ENCODE results near the gene SMAP2. TPM values are rescaled to one million over a fixed set of nuclear protein-coding genes. Genes with fewer than 3 reads are reported as not detected.
A peak's percentile ranks its signal among the peaks of the same experiment; 100 is the strongest.
"Not testable (repeated sequence)": the region's sequence is repeated elsewhere in the genome, so short reads cannot be mapped to it uniquely, and the experiment has no call there.

Gene SMAP2
- total and polyA plus RNA-seq, 4 donors, result 10.4 to 42.2 (median 35.1) TPM

- H3K27ac ChIP-seq (ENCODE audit: low read depth in 1 of 2, low read length in 2 of 2); H3K4me3 ChIP-seq (ENCODE audit: low read length in 2 of 2); ATAC-seq (ENCODE audit: low FRiP score); DNase-seq; H3K9me3 ChIP-seq (ENCODE audit: control insufficient read depth, low read length); H3K36me3 ChIP-seq (ENCODE audit: control insufficient read depth in 1 of 2, insufficient read depth in 2 of 2, low read length in 1 of 2); H3K4me1 ChIP-seq (ENCODE audit: control insufficient read depth in 1 of 2, insufficient read depth in 2 of 2, low read length in 2 of 2); H3K27me3 ChIP-seq (ENCODE audit: control insufficient read depth in 1 of 2, insufficient read depth in 2 of 2, low read length in 1 of 2): not testable (repeated sequence)
- 90 to 95% methylated on average over 3 of the region's 3 CpGs for WGBS, 2 donors
- intact Hi-C loops (cut with DNase I), result loop anchor here in 1 of 2 donors (5.0 kb wide), 1 partner anchor 60 kb away; no protein-coding TSS in a partner anchor
Measured at GRCh38 chr1:40342381-40342717, 31.2 kb upstream of the SMAP2 start.

GRCh38 chr1:40344597-40344996, 28.9 kb upstream of the SMAP2 start:
- DNase-seq, result peak in 1 of 2 donors; percentile 82
- no peak overlapping the region for H3K27ac ChIP-seq (ENCODE audit: low read depth in 1 of 2, low read length in 2 of 2)
- WGBS, 2 donors, result 3 to 7% methylated on average over 6 of the region's 6 CpGs
- intact Hi-C loops (cut with DNase I), result loop anchor here in 1 of 2 donors (5.0 kb wide), 1 partner anchor 58 kb away; no protein-coding TSS in a partner anchor
- peak; percentile 57 for ATAC-seq (ENCODE audit: low FRiP score)
- no peak overlapping the region for H3K4me3 ChIP-seq (ENCODE audit: low read length in 2 of 2)
- H3K36me3 ChIP-seq (ENCODE audit: control insufficient read depth in 1 of 2, insufficient read depth in 2 of 2, low read length in 1 of 2), result no peaks in the 10 kb centered on the region
- H3K4me1 ChIP-seq (ENCODE audit: control insufficient read depth in 1 of 2, insufficient read depth in 2 of 2, low read length in 2 of 2), result no peaks in the 10 kb centered on the region
- H3K9me3 ChIP-seq (ENCODE audit: control insufficient read depth, low read length), result peaks cover 2% of the 10 kb centered on the region
- no peaks in the 10 kb centered on the region for H3K27me3 ChIP-seq (ENCODE audit: control insufficient read depth in 1 of 2, insufficient read depth in 2 of 2, low read length in 1 of 2)

- no peaks in the 10 kb centered on the region for H3K27me3 ChIP-seq (ENCODE audit: control insufficient read depth in 1 of 2, insufficient read depth in 2 of 2, low read length in 1 of 2)
- H3K27ac ChIP-seq (ENCODE audit: low read depth in 1 of 2, low read length in 2 of 2), result no peak overlapping the region
- H3K9me3 ChIP-seq (ENCODE audit: control insufficient read depth, low read length), result no peaks in the 10 kb centered on the region
- H3K36me3 ChIP-seq (ENCODE audit: control insufficient read depth in 1 of 2, insufficient read depth in 2 of 2, low read length in 1 of 2), result no peaks in the 10 kb centered on the region
- 90 to 92% methylated on average over 2 of the region's 2 CpGs for WGBS, 2 donors
- intact Hi-C loops (cut with DNase I), result no loop called here
- no peak overlapping the region for H3K4me3 ChIP-seq (ENCODE audit: low read length in 2 of 2)
- ATAC-seq (ENCODE audit: low FRiP score) (no peak), DNase-seq (no peak)
- no peaks in the 10 kb centered on the region for H3K4me1 ChIP-seq (ENCODE audit: control insufficient read depth in 1 of 2, insufficient read depth in 2 of 2, low read length in 2 of 2)
Measured at GRCh38 chr1:40350391-40350790, 23.1 kb upstream of the SMAP2 start.

GRCh38 chr1:40351124-40351523, 22.4 kb upstream of the SMAP2 start:
- Histone ChIP-seq H3K27ac (ENCODE audit: low read depth in 1 of 2, low read length in 2 of 2) (no peak overlapping the region), H3K4me1 (ENCODE audit: control insufficient read depth in 1 of 2, insufficient read depth in 2 of 2, low read length in 2 of 2) (no peaks in the 10 kb centered on the region), H3K27me3 (ENCODE audit: control insufficient read depth in 1 of 2, insufficient read depth in 2 of 2, low read length in 1 of 2) (no peaks in the 10 kb centered on the region), H3K4me3 (ENCODE audit: low read length in 2 of 2) (no peak overlapping the region), H3K36me3 (ENCODE audit: control insufficient read depth in 1 of 2, insufficient read depth in 2 of 2, low read length in 1 of 2) (no peaks in the 10 kb centered on the region), H3K9me3 (ENCODE audit: control insufficient read depth, low read length) (no peaks in the 10 kb centered on the region)
- WGBS, 2 donors, result 81 to 84% methylated on average over 2 of the region's 2 CpGs
- intact Hi-C loops (cut with DNase I), result no loop called here
- no peak for DNase-seq
- no peak for ATAC-seq (ENCODE audit: low FRiP score)

- no peak overlapping the region for H3K27ac ChIP-seq (ENCODE audit: low read depth in 1 of 2, low read length in 2 of 2)
- no peaks in the 10 kb centered on the region for H3K9me3 ChIP-seq (ENCODE audit: control insufficient read depth, low read length)
- WGBS, 2 donors, result 85 to 89% methylated on average over 3 of the region's 3 CpGs
- intact Hi-C loops (cut with DNase I), result no loop called here
- no peak for ATAC-seq (ENCODE audit: low FRiP score)
- H3K4me1 ChIP-seq (ENCODE audit: control insufficient read depth in 1 of 2, insufficient read depth in 2 of 2, low read length in 2 of 2), result no peaks in the 10 kb centered on the region
- no peak for DNase-seq
- H3K36me3 ChIP-seq (ENCODE audit: control insufficient read depth in 1 of 2, insufficient read depth in 2 of 2, low read length in 1 of 2), result no peaks in the 10 kb centered on the region
- H3K4me3 ChIP-seq (ENCODE audit: low read length in 2 of 2), result no peak overlapping the region
- H3K27me3 ChIP-seq (ENCODE audit: control insufficient read depth in 1 of 2, insufficient read depth in 2 of 2, low read length in 1 of 2), result no peaks in the 10 kb centered on the region
Measured at GRCh38 chr1:40352126-40352525, 21.4 kb upstream of the SMAP2 start.

GRCh38 chr1:40353082-40353481, 20.4 kb upstream of the SMAP2 start:
- no peaks in the 10 kb centered on the region for H3K4me1 ChIP-seq (ENCODE audit: control insufficient read depth in 1 of 2, insufficient read depth in 2 of 2, low read length in 2 of 2)
- H3K27ac ChIP-seq (ENCODE audit: low read depth in 1 of 2, low read length in 2 of 2), result no peak overlapping the region
- H3K27me3 ChIP-seq (ENCODE audit: control insufficient read depth in 1 of 2, insufficient read depth in 2 of 2, low read length in 1 of 2), result no peaks in the 10 kb centered on the region
- H3K36me3 ChIP-seq (ENCODE audit: control insufficient read depth in 1 of 2, insufficient read depth in 2 of 2, low read length in 1 of 2), result no peaks in the 10 kb centered on the region
- intact Hi-C loops (cut with DNase I), result no loop called here
- DNase-seq, result no peak
- H3K9me3 ChIP-seq (ENCODE audit: control insufficient read depth, low read length), result no peaks in the 10 kb centered on the region
- no peak for ATAC-seq (ENCODE audit: low FRiP score)
- WGBS, 2 donors, result 89 to 93% methylated on average over 3 of the region's 3 CpGs
- H3K4me3 ChIP-seq (ENCODE audit: low read length in 2 of 2), result no peak overlapping the region

- Histone ChIP-seq H3K9me3 (ENCODE audit: control insufficient read depth, low read length) (peaks cover 3% of the 10 kb centered on the region), H3K27ac (ENCODE audit: low read depth in 1 of 2, low read length in 2 of 2) (no peak overlapping the region), H3K36me3 (ENCODE audit: control insufficient read depth in 1 of 2, insufficient read depth in 2 of 2, low read length in 1 of 2) (no peaks in the 10 kb centered on the region), H3K4me3 (ENCODE audit: low read length in 2 of 2) (no peak overlapping the region), H3K27me3 (ENCODE audit: control insufficient read depth in 1 of 2, insufficient read depth in 2 of 2, low read length in 1 of 2) (no peaks in the 10 kb centered on the region), H3K4me1 (ENCODE audit: control insufficient read depth in 1 of 2, insufficient read depth in 2 of 2, low read length in 2 of 2) (no peaks in the 10 kb centered on the region)
- ATAC-seq (ENCODE audit: low FRiP score) (no peak), DNase-seq (no peak)
- intact Hi-C loops (cut with DNase I), result no loop called here
Measured at GRCh38 chr1:40357625-40358024, 15.9 kb upstream of the SMAP2 start.

- Histone ChIP-seq H3K27ac (ENCODE audit: low read depth in 1 of 2, low read length in 2 of 2) (no peak overlapping the region), H3K27me3 (ENCODE audit: control insufficient read depth in 1 of 2, insufficient read depth in 2 of 2, low read length in 1 of 2) (no peaks in the 10 kb centered on the region), H3K4me1 (ENCODE audit: control insufficient read depth in 1 of 2, insufficient read depth in 2 of 2, low read length in 2 of 2) (no peaks in the 10 kb centered on the region), H3K4me3 (ENCODE audit: low read length in 2 of 2) (no peak overlapping the region), H3K36me3 (ENCODE audit: control insufficient read depth in 1 of 2, insufficient read depth in 2 of 2, low read length in 1 of 2) (no peaks in the 10 kb centered on the region), H3K9me3 (ENCODE audit: control insufficient read depth, low read length) (peaks cover 3% of the 10 kb centered on the region)
- DNase-seq (no peak), ATAC-seq (ENCODE audit: low FRiP score) (no peak)
- intact Hi-C loops (cut with DNase I), result no loop called here
Measured at GRCh38 chr1:40360631-40361030, 12.9 kb upstream of the SMAP2 start.

GRCh38 chr1:40361201-40361600, 12.3 kb upstream of the SMAP2 start:
- DNase-seq, result no peak
- no peaks in the 10 kb centered on the region for H3K27me3 ChIP-seq (ENCODE audit: control insufficient read depth in 1 of 2, insufficient read depth in 2 of 2, low read length in 1 of 2)
- H3K9me3 ChIP-seq (ENCODE audit: control insufficient read depth, low read length), result peaks cover 3% of the 10 kb centered on the region
- H3K36me3 ChIP-seq (ENCODE audit: control insufficient read depth in 1 of 2, insufficient read depth in 2 of 2, low read length in 1 of 2), result no peaks in the 10 kb centered on the region
- no peak overlapping the region for H3K4me3 ChIP-seq (ENCODE audit: low read length in 2 of 2)
- no peak for ATAC-seq (ENCODE audit: low FRiP score)
- WGBS, 2 donors, result 92 to 95% methylated on average over 1 of the region's 1 CpG
- H3K4me1 ChIP-seq (ENCODE audit: control insufficient read depth in 1 of 2, insufficient read depth in 2 of 2, low read length in 2 of 2), result no peaks in the 10 kb centered on the region
- H3K27ac ChIP-seq (ENCODE audit: low read depth in 1 of 2, low read length in 2 of 2), result no peak overlapping the region
- intact Hi-C loops (cut with DNase I), result no loop called here

All from aorta (tissue), 5 donors.